CD14-positive monocyte (primary cell): Measurements from ENCODE around the gene PLA2G4F. TPM values are rescaled to one million over a fixed set of nuclear protein-coding genes. Genes with fewer than 3 reads are reported as not detected.

Source experiments
- DNase-seq, 3 donors: peaks; one replicate each; pipeline ENCODE4 v3.0.0-alpha.2; 2011 to 2022
- H2AFZ ChIP-seq: 2 replicates; pipeline ENCODE4 v1.6.0; 2012; ENCODE audit warnings: mild to moderate bottlenecking, low read depth, low read length, inconsistent platforms; ENCODE audit not compliant: insufficient read depth, poor library complexity, severe bottlenecking
- H3K27ac ChIP-seq, 2 donors: 1 replicate in 1 of 2; 2 replicates in 1 of 2; pipeline ENCODE4 v1.5.1; 2012 to 2013; ENCODE audit warnings: low read length in 2 of 2, control low read depth in 1 of 2, inconsistent platforms in 1 of 2, low read depth in 1 of 2, mild to moderate bottlenecking in 1 of 2
- H3K27me3 ChIP-seq, 2 donors: one replicate each; pipeline versions ENCODE4 v1.6.0 to v1.6.1; 2011 to 2013; ENCODE audit warnings: low read length in 2 of 2; ENCODE audit not compliant: control insufficient read depth in 2 of 2, insufficient read depth in 2 of 2
- H3K36me3 ChIP-seq, 2 donors: replicated peaks in 1 of 2; 1 replicate in 1 of 2; 2 replicates in 1 of 2; pipeline versions ENCODE4 v1.5.1 to v1.6.1; 2012 to 2013; ENCODE audit warnings: low read length in 2 of 2, control low read depth in 1 of 2, inconsistent platforms in 1 of 2, mild to moderate bottlenecking in 1 of 2; ENCODE audit not compliant: insufficient read depth in 2 of 2, control insufficient read depth in 1 of 2
- H3K4me1 ChIP-seq, 2 donors: 1 replicate in 1 of 2; 2 replicates in 1 of 2; pipeline versions ENCODE4 v1.5.1 to v1.6.1; 2012 to 2013; ENCODE audit warnings: low read length in 2 of 2, control low read depth in 1 of 2, inconsistent platforms in 1 of 2, mild to moderate bottlenecking in 1 of 2, moderate library complexity in 1 of 2; ENCODE audit not compliant: insufficient read depth in 2 of 2, control insufficient read depth in 1 of 2
- H3K4me2 ChIP-seq: replicated peaks from 2 replicates; pipeline ENCODE3; 2012; ENCODE audit warnings: low read length, moderate library complexity, mild to moderate bottlenecking; ENCODE audit not compliant: poor library complexity, severe bottlenecking; ENCODE audit errors: extremely low read depth
- H3K4me3 ChIP-seq, 3 experiments: fragments of 200-600 bp in 1 of 3; sonication (generic) in 1 of 3; replicated peaks in 1 of 3; 1 replicate in 2 of 3; 2 replicates in 1 of 3; pipeline ENCODE4 v1.5.1; 2011 to 2013; ENCODE audit warnings: low read length in 3 of 3, mild to moderate bottlenecking in 3 of 3, control low read depth in 2 of 3, low read depth in 2 of 3, inconsistent platforms in 1 of 3, moderate library complexity in 1 of 3
- H3K79me2 ChIP-seq: 2 replicates; pipeline ENCODE4 v1.6.0; 2012; ENCODE audit warnings: mild to moderate bottlenecking, control low read depth, inconsistent platforms, low read length, moderate library complexity; ENCODE audit not compliant: insufficient read depth
- H3K9ac ChIP-seq: 2 replicates; pipeline ENCODE4 v1.6.0; 2017; ENCODE audit warnings: low read length, mild to moderate bottlenecking; ENCODE audit not compliant: insufficient read depth, poor library complexity, severe bottlenecking
- H3K9me3 ChIP-seq, 2 donors: replicated peaks in 1 of 2; 1 replicate in 1 of 2; 2 replicates in 1 of 2; pipeline versions ENCODE4 v1.5.1 to v1.6.1; 2012 to 2013; ENCODE audit warnings: low read length in 2 of 2, control low read depth in 1 of 2; ENCODE audit not compliant: control insufficient read depth in 1 of 2, insufficient read depth in 1 of 2
- H4K20me1 ChIP-seq: 2 replicates; pipeline ENCODE4 v1.6.0; 2012; ENCODE audit warnings: mild to moderate bottlenecking, low read length, control low read depth, moderate library complexity; ENCODE audit not compliant: insufficient read depth
- H3K27ac Mint-ChIP-seq, 7 donors: one replicate each; pipeline ENCODE4 v1.8.0; 2020; ENCODE audit warnings: mild to moderate bottlenecking in 7 of 7, mixed read lengths in 7 of 7, moderate library complexity in 6 of 7, inconsistent platforms in 2 of 7
- H3K27me3 Mint-ChIP-seq, 3 donors: one replicate each; pipeline ENCODE4 v1.8.0; 2021 to 2022; ENCODE audit warnings: low read depth in 3 of 3, mild to moderate bottlenecking in 3 of 3, mixed read lengths in 3 of 3, moderate library complexity in 3 of 3, inconsistent platforms in 1 of 3
- H3K36me3 Mint-ChIP-seq, 2 donors: one replicate each; pipeline ENCODE4 v1.8.0; 2020; ENCODE audit warnings: mixed read lengths in 2 of 2, inconsistent platforms in 1 of 2, mild to moderate bottlenecking in 1 of 2
- H3K4me1 Mint-ChIP-seq: one replicate; pipeline ENCODE4 v1.8.0; 2020; ENCODE audit warnings: mild to moderate bottlenecking, mixed read lengths
- H3K4me3 Mint-ChIP-seq, 2 donors: one replicate each; pipeline ENCODE4 v1.8.0; 2020; ENCODE audit warnings: mild to moderate bottlenecking in 2 of 2, mixed read lengths in 2 of 2, moderate library complexity in 1 of 2
- H3K9me3 Mint-ChIP-seq, 7 donors: one replicate each; pipeline ENCODE4 v1.8.0; 2020 to 2022; ENCODE audit warnings: mixed read lengths in 7 of 7, mild to moderate bottlenecking in 6 of 7, moderate library complexity in 6 of 7, inconsistent platforms in 2 of 7
- WGBS: methylation state at CpG from one replicate; pipeline ENCODE4 v1.1.5; 2013; ENCODE audit warnings: missing lambda C conversion rate; ENCODE audit not compliant: insufficient coverage; 5-methylcytosine and 5-hydroxymethylcytosine counted together
- intact Hi-C, 2 donors: fragments of 100-400 bp; cut with micrococcal nuclease; formaldehyde crosslinking; loops; one replicate each; pipeline versions ENCODE4 v1.15.0 to v1.15.1; 2023
- polyA plus RNA-seq, 3 donors: library from polyadenylated mRNA; depleted of rRNA in 1 of 3; unstranded in 2 of 3; stranded (reverse) in 1 of 3; fragments of 300-500 nt in 2 of 3; fragments of >200 nt in 1 of 3; fragmentation: Illumina TruSeq in 2 of 3; gene quantifications; 1 replicate in 2 of 3; 2 replicates in 1 of 3; pipeline ENCODE4 v1.2.3, GENCODE V29; 2012 to 2021
- TF ChIP-seq, protein P1 (sequence below): fragments of 200-600 bp; IDR thresholded peaks from one replicate; pipeline ENCODE4 v1.8.0; 2022; ENCODE audit warnings: antibody characterized with exemption, mild to moderate bottlenecking

PLA2G4F gene
- polyA plus RNA-seq, 3 donors: not detected

DNA sequence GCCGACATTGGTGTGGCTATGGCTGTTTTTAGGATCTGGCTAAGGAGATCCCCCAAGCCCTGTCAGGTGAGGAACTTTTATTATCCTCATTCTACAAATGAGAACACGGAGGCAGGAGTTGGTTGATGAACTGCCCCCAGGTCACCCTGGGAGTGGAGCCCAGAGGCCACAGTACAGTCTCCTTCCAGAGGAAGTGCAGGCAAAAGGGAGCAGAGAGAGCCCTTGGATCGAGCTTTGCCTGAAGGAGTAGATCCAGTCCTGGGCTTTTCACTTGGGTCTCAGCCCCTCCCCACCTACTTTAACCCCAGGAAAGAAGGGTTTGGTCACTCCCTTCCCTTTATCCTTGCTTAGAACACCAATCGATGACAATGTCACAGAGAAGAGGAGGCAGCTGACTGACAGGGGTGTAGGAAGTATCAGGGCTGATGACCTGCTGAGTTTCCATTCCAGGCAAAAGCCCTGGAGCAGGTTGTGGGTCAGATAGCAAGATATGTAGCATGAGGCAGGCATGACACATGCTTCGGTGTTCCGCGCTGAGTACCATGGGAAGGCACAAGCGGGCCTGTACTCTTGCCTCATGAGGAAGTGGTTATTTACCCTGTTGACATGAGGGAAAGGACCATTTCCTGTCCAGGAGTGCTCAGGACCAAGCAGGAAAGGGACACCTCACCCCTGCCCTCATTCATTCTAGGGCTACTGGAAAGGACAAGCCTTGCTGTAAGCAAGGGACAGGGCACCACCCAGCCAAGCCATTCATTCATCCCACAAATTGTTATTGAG lies 56.2 kb downstream of the PLA2G4F start:
- H3K36me3 ChIP-seq: no peaks in the 10 kb centered on the region
- H3K9ac ChIP-seq: no peak overlapping the region
- H3K27me3 ChIP-seq: no peaks in the 10 kb centered on the region
- WGBS: 5% methylated on average over 4 of the region's 8 CpGs
- no peaks in the 10 kb centered on the region for H4K20me1 ChIP-seq
- intact Hi-C loops: no loop called here
- DNase-seq: peak; percentile 64 to 87 (median 82)
- H3K4me1 ChIP-seq: peaks cover 27 to 29% of the 10 kb centered on the region in 2 donors
- H3K4me3 ChIP-seq: peak overlapping the region in 1 of 3 experiments; percentile 11
- H3K4me2 ChIP-seq: peak overlapping the region; percentile 15
- Mint-ChIP-seq H3K27ac (peak overlapping the region; percentile 32 to 89 (median 63)), H3K27me3 (peaks cover 0 to 4% (median 2%) of the 10 kb centered on the region in 3 donors), H3K4me3 (peak overlapping the region in 1 of 2 donors; percentile 59), H3K36me3 (no peaks in the 10 kb centered on the region), H3K4me1 (peaks cover 32% of the 10 kb centered on the region), H3K9me3 (peaks cover 0 to 3% (median 0%) of the 10 kb centered on the region in 7 donors)
- H2AFZ ChIP-seq: peak overlapping the region; percentile 73
- H3K9me3 ChIP-seq: no peaks in the 10 kb centered on the region
- TF ChIP-seq, protein P1, sequence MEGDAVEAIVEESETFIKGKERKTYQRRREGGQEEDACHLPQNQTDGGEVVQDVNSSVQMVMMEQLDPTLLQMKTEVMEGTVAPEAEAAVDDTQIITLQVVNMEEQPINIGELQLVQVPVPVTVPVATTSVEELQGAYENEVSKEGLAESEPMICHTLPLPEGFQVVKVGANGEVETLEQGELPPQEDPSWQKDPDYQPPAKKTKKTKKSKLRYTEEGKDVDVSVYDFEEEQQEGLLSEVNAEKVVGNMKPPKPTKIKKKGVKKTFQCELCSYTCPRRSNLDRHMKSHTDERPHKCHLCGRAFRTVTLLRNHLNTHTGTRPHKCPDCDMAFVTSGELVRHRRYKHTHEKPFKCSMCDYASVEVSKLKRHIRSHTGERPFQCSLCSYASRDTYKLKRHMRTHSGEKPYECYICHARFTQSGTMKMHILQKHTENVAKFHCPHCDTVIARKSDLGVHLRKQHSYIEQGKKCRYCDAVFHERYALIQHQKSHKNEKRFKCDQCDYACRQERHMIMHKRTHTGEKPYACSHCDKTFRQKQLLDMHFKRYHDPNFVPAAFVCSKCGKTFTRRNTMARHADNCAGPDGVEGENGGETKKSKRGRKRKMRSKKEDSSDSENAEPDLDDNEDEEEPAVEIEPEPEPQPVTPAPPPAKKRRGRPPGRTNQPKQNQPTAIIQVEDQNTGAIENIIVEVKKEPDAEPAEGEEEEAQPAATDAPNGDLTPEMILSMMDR: no peak
- H3K27ac ChIP-seq: peak overlapping the region in 1 of 2 donors; percentile 37
- H3K79me2 ChIP-seq: no peaks in the 10 kb centered on the region

DNA sequence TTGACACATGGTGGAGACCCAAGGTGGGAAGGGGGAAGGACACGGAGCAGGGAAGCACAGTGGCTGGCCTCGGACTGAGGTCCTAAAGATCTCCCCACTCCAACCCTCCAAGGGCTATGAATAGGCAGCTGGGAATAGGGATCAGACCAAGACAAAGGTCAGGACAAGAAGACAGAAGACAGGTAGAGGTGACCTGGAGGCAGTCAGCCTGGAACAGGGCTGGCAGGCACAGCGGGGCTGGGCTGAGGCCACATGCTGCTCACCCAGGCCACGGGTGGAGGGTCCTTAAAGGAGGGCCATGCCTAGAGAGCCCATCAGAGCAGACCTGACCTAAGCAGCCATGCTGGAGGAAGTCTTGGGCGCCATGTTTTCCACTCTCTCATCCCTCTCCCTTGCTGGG lies 59.4 kb downstream of the PLA2G4F start:
- no peak overlapping the region for H3K4me2 ChIP-seq
- no peak overlapping the region for H3K27ac ChIP-seq
- Mint-ChIP-seq H3K36me3 (no peaks in the 10 kb centered on the region), H3K4me3 (no peak overlapping the region), H3K27me3 (peaks cover 0 to 4% (median 2%) of the 10 kb centered on the region in 3 donors), H3K4me1 (peaks cover 18% of the 10 kb centered on the region), H3K27ac (no peak overlapping the region), H3K9me3 (peaks cover 0 to 3% (median 0%) of the 10 kb centered on the region in 7 donors)
- TF ChIP-seq, protein P1: no peak
- H3K36me3 ChIP-seq: no peaks in the 10 kb centered on the region
- intact Hi-C loops: no loop called here
- H3K79me2 ChIP-seq: no peaks in the 10 kb centered on the region
- no peak overlapping the region for H2AFZ ChIP-seq
- 100% methylated on average over 3 of the region's 5 CpGs for WGBS
- no peak overlapping the region for H3K4me3 ChIP-seq
- no peaks in the 10 kb centered on the region for H4K20me1 ChIP-seq
- H3K9me3 ChIP-seq: no peaks in the 10 kb centered on the region
- DNase-seq: no peak
- H3K9ac ChIP-seq: no peak overlapping the region
- H3K27me3 ChIP-seq: no peaks in the 10 kb centered on the region
- H3K4me1 ChIP-seq: peaks cover 13 to 15% of the 10 kb centered on the region in 2 donors
